GM21825 (cell line): Measurements from ENCODE around the gene B4GALT1.
A peak's percentile ranks its signal among the peaks of the same experiment; 100 is the strongest.
"Not testable (repeated sequence)": the region's sequence is repeated elsewhere in the genome, so short reads cannot be mapped to it uniquely, and the experiment has no call there.

ENCODE experiments used
- ATAC-seq: cut with Tn5 transposase; IDR thresholded peaks from one replicate; pipeline ENCODE4 v1.9.1; 2021; ENCODE audit warnings: mild to moderate bottlenecking, moderate library complexity; ENCODE audit not compliant: unreplicated experiment

Gene B4GALT1

DNA sequence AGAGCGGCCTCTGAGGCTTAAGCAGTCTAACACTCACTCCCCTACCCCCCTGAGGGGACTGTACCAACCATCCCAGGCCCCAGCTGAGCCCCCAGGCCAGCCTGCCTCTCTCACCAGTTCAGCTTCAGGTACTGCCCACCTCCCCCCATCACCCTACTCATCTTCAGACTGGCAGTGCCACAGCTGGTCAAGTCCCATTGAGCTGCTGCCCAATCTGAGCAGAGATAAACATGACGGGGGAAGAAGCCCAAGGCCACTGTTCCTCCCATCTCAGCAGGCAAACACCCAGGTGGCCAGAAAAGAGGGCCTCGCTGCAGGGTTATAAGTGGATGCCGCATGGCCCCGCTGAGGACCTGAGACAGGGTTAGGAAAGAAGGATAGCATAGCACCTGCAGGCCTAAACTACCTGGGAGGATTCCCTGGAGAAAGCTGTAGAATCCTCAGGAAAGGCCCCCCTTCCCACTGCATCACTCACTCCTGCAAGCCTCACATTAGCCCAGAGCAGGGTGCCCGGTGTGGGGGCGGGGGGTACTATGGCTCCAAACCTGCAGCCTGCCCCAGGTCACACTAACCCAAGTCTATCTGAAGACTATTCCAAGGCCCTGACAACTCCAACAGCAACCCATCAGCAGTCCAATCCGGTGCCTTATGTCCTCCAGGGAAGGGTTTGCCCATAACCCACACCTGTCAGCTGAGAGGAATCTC, 3.6 kb downstream of the B4GALT1 start:
- no peak for ATAC-seq

DNA sequence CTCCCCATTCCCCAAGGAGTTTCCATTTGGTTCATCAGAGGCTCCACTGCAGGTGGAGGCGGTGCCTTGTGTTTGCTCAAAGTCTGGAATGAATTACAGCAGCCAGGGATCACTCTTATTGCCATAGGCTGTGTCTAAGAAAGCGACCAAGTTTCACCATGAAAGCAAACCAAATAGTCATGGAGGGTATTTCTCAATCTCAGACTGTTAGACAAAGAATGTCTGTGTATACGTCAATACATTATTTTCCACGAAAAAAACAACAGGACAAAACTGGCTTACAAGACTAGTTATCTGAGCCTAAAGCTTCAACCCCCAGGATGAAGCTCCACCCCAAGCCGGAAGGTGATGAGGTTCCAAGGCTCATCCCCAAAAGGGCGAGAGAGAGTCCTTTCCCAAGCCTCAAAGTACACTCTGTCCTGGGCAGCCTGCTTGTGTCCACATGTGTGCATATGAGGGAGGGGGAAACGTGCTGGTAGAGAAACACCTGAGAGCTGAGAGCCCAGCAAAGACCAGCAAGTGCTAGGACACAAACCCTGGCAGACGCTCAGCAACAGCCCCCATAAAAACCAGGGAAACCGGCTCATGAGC, 4.3 kb downstream of the B4GALT1 start:
- ATAC-seq: no peak

DNA sequence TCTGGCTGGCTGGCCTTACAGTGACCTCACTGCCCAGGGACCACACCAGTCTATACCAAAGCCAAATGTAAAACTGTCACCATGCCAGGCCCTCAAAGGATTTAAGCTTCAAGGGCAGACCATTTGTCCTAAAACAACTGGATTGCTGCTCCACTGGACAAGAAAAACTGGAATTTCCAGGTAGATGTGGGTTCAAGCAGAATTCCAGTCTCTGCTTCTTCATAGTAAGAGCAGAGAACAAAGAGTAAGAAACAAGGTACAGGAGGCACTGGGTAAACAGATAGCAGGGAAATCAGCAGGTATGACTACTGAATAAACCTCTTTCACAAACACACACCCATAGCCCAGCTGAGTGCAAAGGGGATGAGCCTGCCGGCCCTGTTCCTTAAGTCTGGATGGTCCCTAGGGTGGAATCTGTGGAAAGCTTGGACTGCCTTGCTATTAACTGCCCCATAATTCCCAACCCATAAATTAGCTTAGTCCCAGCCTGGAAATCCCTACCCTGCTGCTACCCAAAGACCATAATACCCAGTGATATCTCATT, 5.5 kb downstream of the B4GALT1 start:
- ATAC-seq: no peak

DNA sequence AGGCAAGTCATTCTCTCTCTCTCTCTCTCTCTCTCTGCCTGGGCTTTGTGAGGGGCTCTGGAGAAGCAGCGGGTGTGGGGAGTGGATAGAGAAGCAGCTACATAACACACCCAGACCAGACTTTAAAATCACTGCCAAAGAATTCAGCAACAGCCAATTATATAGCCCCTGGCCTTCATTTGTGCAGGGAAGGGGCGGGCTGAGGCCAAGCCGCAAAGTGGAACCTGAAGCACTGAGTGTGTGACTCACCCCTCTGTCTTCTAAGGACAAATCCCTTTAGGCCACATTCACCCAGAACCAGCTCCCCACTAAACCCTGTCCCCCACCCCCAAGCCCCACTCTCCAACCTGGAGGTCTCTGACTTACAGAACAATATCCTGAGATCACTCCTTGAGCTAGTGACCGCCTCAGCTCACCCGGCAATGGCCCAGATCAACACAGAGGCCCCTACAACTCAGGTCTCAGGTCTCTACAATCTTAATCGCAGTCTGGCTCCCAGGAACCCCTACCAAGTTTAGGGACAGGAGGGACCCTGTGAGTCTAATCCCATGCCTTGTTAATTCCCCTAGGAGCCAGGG, 6.0 kb downstream of the B4GALT1 start:
- ATAC-seq: peak; percentile 15

DNA sequence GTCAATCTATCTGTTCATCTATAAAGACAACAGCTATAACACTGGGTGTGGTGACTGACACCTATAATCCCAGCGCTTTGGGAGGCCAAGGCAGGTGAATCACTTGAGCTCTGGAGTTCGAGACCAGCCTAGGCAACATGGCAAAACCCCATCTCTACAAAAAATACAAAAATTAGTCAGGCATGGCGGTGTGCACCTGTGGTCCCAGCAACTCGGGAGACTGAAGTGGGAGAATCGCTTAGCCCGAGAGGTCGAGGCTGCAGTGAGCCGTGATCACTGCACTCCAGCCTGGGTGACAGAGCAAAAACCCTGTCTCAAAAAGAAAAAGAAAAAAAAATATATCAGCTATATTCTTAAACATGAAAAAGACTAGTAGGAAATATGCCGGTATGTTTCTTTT, 6.7 kb downstream of the B4GALT1 start:
- ATAC-seq: not testable (repeated sequence)

DNA sequence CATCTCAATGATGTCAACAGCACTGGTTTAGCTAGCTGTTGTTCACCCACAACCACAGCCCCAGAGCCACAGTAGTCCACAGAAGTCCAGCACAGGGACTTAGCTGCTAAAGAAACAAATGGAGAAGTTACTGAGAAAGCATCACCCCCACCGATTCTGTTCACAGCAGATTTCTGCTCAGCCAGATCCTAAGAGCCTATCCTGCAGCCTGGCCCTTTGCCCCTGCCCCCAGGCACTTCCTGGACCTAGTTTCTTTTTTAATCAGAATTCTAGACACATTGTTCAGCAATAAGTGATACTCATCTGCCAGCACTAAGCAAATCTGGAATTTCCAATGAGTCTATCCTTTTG, 7.4 kb downstream of the B4GALT1 start:
- peak; percentile 30 for ATAC-seq

DNA sequence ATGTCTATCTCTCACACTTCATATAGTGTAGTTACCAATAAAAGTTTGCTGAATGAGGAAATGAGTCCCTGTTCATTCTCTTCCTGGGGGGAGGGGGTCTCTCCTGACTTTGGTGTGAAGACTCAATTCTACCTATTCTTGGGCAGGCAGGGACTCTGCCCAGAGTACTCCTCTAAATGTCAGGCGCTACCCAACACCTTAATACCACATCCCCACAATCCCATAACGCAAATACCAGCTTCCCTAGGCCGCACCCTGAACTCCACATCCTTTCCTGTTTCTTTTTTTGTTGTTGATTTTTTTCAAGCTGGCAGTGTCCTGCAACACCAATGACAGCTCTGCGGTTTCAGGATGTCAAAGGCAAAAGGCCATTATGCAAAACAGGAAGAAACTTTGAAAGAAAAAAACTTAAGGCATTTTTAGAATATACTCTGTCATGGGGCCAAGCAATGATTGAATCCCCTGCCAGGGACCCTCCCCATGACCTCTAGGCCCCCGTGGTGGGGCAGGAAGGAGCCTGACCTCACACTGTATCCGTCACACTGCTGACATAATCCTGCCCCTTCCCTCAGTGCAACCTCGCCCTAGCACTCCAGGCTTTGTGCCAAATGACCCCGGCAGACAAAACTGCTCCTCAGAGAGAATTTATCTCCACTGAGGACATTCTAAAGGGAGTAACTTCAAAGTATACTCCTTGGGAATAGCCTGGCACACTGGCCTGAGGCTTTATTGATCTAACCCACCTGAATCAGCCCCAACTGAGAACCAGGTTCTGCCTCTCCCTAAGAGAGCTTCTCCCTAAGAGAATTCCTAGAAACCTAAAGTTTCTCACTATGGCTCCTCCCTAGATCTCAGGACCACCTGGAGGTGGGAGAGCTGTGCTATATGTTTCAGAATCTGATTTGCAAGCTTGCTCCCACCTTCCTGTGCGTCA, 8.0 kb downstream of the B4GALT1 start:
- peak; percentile 29 for ATAC-seq

DNA sequence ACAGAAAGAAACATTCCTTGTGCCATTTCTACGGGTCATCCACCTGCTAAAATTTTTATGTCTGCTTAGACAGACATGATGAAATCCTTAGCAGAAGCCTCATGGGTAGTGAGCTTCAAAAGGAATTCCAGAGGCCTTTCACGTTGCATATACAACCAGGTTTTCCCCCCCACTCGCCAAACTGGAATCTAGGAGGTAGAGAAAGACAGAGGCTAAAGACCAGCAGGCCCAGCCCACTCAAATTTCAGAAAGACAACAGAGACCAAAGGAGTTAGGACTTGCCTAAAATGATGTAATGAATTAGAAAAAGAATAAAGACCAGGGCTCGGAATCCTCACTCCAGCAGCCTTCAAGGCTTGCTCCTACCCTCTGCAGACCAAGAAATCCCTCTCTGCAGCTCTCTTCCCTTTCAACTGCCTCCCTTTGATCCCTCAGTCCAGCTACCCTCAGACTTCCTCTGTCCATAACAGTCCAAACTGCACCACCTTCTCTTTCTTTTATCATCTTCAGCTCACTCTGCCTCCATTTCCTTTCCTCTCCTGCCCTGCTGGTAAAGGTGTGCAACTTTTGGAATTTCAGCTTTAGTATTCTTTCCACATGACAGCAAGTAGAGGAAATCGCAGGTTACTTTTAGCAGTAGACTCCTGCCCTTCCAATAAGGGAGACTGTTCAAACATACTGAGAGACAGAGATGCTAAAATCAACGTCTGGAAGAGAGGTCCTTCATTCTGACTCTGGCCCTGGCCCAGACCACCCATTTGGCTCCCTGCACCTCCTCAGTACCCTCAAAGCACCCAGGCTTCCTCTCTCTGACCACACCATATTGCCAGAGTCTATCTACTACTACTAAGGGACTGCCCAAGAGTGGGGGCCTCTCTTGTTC, 8.9 kb downstream of the B4GALT1 start:
- peak; percentile 23 for ATAC-seq

DNA sequence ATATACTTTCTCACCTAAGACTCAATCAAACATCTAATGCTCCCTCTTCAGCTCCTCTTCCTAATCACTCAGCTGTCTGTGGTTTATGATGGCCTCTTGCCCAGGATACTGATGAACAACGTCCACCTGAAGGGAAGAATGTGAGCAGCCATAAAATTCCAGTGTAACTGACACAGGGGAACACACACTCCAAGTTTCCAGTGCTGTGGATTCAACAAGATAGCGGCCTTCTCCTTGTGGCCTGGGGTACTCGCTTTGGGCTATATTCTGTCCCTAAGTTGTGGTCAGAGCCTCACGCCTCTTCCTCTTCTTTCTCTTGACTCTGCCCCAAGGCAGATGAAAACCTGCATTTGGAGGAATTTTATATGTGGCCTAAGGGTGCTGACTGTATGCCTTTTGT, 11.7 kb downstream of the B4GALT1 start:
- ATAC-seq: no peak

DNA sequence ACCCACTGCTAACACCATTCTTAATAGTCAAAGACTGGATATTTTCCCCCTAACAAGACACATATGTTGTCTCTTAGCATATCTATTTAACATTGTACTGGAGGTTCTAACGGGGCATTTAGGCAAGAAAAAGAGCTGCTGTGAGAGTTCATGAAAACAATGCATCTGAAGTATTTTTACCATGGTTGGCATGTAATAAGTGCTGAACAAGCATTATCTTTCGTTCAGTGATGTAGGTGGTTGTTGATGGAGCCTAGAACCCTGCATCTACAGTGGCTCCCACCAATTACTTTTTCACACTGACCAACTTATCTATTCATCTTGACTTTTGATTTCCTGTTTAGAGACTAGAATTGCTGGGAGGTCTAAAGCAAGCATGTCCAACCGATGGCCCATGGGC, 12.8 kb downstream of the B4GALT1 start:
- no peak for ATAC-seq

DNA sequence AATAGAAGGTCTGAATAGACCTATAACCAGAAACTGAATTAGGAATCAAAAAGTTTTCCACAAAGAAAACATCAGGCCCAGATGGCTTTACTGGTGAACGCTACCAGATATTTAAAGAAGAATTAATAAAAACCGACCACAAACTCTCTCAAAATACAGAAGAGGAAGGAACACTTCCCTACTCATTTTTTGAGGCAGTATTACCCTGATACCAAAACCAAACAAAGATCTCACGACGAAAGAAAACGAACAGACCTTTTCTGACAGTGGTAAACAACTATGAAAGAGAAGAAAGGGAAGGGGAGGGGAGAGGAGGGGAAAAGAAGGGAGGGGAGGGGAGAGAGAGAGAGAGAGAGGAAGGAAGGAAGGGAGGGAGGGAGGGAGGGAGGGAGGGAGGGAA, 13.5 kb downstream of the B4GALT1 start:
- ATAC-seq: peak; percentile 49

DNA sequence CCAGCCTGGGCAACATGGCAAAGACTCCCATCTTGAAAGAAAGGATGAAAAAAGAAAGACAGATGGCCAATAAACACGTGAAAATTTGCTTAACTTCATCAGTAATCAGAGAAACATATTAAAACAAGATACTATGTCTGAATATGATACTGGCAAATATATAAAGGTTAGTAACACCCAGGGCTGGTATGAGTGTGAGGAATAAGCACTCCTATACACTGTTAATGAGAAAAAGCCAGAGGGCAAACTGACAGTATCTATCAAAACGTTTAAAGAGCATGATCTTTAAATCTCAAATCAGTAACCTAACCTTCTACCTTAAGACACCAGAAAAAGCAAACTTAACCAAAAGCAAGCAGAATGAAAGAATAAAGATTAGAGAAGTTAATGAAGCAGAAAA, 14.1 kb downstream of the B4GALT1 start:
- ATAC-seq: no peak

DNA sequence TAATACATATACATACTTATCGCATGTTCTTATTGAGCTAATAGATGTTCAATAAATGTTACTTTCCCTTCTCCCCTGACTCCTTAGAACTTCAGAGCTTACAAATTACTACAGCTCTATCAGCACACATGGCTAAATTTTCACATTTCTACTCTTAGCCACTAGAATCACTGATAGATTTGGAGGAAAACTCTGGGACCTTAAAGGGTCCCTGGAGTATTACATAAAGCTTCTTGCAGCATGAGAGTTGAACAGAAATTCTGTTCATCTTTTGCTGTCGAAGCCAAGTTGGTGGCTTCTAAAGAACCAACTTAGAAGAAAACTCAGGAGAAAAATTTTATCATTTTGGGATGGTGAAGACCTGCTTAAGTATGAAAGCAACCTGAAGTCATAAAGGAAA, 15.5 kb downstream of the B4GALT1 start:
- ATAC-seq: no peak

DNA sequence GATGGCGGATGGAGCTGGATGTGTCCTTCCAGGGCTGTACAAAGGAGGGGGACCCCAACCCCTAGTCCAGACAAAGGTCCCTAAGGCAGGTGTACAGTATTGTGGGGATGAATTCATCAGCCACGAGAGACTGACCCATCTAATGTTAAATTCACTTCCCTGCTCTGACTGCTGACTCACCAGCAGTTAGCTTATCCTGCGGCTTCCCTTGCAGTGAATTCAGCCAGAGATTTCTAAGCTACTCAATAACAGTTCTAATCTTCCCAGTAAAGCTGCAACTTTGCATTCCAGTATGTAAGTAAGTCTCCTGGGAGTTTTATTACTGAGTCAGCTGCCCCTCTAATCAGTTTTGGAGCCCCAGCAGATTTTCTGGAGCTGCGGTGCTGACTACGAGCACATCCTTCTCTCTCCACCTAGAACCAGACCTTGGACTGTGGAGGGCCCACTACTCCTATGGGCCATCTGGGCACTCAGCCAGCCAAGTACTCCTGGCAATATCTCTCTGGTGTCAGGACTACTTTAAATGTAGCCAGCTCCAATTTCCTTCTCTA, 16.1 kb downstream of the B4GALT1 start:
- ATAC-seq: no peak

DNA sequence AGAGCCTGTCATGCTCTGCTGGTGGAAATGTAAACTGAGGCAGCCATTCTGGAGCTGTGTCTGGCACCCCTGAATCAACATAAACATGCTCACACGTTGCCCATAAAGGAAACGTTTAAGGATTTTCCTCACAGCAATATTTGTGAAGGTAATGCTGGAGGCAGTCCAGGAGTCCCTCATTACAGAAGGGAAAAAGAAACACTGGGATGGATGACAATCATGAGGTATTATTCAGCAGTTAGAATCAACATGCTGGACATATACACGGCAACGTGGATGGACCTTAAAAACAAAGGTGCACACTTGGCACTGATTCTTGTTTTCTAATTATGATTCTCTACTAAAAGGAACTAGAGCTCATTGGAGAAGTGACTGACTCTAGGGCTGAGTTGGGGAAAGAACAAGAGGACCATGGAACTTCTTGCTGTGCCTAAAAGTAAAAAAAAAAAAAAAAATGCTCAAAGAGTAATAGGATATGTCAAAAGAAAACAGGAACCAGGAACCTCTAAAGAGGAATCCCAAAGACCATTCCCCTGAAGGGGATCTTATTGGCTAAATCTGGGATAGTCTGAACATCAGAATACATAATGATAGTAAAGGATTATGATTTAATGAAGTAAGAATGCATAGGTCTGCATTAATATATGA, 18.6 kb downstream of the B4GALT1 start:
- ATAC-seq: no peak

DNA sequence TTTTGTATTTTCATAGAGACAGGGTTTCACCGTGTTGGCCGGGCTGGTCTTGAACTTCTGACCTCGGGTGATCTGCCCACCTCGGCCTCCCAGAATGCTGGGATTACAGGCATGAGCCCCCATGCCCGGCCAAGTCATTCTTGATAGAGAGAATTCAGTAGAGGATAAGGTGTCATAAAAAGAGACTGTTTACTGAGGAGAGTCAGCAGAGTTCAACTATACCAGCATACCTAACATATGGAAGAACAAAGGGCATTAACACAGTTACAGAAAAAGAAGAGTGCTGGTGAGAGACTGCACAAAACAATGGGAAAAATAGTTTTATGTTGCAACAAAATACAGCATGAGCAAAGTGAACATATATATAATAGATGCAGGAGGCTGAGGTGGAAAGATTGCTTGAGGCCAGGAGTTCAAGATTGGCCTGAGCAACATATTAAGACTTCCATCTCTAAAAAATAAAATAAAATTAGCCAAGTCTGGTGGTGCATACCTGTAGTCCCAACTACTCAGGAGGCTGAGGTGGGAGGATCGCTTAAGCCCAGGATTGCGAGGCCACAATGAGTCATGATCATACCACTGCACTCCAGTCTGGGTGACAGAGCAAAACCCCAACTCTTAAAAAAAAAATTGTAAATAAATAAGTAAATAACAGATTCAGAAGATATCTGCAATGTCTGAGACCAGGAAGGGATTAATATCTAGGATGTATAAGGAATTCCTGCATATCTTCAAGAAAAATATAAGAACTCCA, 19.5 kb downstream of the B4GALT1 start:
- ATAC-seq: no peak

DNA sequence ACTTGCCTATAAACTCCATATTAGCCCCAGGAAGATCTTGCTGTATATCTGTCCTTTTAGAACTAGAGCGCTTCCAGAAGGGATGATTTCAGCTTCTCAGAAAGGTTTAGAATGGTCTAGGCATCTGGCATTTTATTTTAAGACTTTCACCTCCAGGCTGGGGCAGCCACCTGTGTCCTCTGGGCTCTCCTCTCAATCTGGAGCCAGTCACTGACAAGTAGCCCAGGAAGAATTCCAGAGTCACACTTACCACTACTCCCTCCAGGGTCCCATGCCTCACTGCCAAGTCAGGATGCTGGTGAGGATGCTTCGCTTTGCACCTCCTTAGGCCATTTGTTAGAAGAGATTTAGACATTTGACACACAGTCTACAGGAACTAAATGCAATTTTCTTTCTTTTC, 20.8 kb downstream of the B4GALT1 start:
- no peak for ATAC-seq

DNA sequence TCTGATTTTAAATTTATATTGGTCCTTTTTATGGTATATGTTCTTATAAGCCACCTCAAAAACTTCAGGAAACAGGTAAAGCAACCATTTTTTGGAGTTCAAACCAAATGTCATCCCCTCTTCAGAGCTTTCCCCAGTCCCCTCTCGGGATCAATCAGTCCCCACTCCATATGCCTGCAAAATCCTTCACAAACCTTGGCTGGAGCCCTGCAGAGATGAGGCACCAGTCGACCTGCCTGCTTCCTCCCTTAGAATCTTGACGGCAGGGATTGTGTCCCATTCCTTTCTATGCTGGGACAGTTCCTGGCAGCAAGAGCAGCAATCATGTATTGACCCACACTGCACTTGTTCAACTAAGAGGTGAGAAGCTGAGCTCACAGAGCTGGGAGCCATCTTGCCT, 22.6 kb downstream of the B4GALT1 start:
- no peak for ATAC-seq

DNA sequence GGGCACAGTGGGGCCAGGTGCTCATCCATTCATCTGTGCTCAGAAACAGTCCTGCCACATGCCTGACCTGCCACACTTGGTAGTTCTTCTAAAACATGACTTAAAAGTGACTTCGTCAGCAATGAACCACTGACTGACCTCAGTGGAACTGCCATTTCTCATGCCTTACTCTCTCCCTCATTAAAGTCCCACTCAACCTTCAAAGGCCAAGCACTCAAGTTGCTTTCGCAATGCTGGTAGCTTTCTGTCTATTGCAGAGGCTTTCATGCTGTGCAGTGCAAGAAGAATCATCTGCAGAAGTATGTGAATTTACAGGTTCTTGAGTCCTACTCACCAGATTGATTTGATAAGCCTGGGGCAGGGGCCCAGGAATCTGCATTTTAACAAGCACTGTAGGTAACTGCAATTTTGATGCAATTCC, 23.9 kb downstream of the B4GALT1 start:
- ATAC-seq: no peak
